GM12891 (cell line): ENCODE measurements around the gene BAIAP2.

ENCODE experiments used
- POLR2A ChIP-seq: IDR thresholded peaks from 2 replicates; pipeline ENCODE4 v1.6.1; 2011; ENCODE audit warnings: low read depth, low read length, control low read depth
- POLR2AphosphoS5 ChIP-seq: IDR thresholded peaks from 2 replicates; pipeline ENCODE4 v1.6.1; 2011; ENCODE audit warnings: low read depth, low read length, control low read depth
- SPI1 ChIP-seq: IDR thresholded peaks from 2 replicates; pipeline ENCODE4 v1.6.1; 2011; ENCODE audit warnings: low read depth, low read length, control low read depth
- TAF1 ChIP-seq: IDR thresholded peaks from 2 replicates; pipeline ENCODE4 v1.6.1; 2011; ENCODE audit warnings: low read depth, low read length, control low read depth

GRCh38 chr17:81049973-81050551, 15.1 kb downstream of the BAIAP2 start:
- TF ChIP-seq POLR2AphosphoS5 (no peak), POLR2A (no peak), TAF1 (no peak), SPI1 (peak; percentile 88)
